Choroid plexus epithelial cell (primary cell): ENCODE results near the gene TXNRD2.

Experiments
- DNase-seq: peaks from one replicate; pipeline ENCODE4 v3.0.0-alpha.2; 2010; ENCODE audit warnings: low read depth
- H3K4me3 ChIP-seq: 2 replicates; pipeline ENCODE4 v1.5.1; 2011; ENCODE audit warnings: low read depth, mild to moderate bottlenecking, control low read depth, low read length, moderate library complexity
- CTCF ChIP-seq: conservative IDR thresholded peaks from 2 replicates; pipeline ENCODE4 v1.5.1; 2011; ENCODE audit warnings: low read depth, mild to moderate bottlenecking, control low read depth, inconsistent platforms, low read length, moderate library complexity

TXNRD2 gene

GRCh38 chr22:19843107-19843856 is 98.3 kb downstream of the TXNRD2 start:
- no peak overlapping the region for H3K4me3 ChIP-seq
- no peak for TF ChIP-seq CTCF
- no peak for DNase-seq

GRCh38 chr22:19842393-19843106 is 99.1 kb downstream of the TXNRD2 start:
- no peak overlapping the region for H3K4me3 ChIP-seq
- no peak for DNase-seq
- TF ChIP-seq CTCF, result no peak

GRCh38 chr22:19841641-19842392 is 99.8 kb downstream of the TXNRD2 start:
- TF ChIP-seq CTCF, result no peak
- DNase-seq, result no peak
- H3K4me3 ChIP-seq, result no peak overlapping the region

GRCh38 chr22:19840955-19841640 is 100.5 kb downstream of the TXNRD2 start:
- no peak overlapping the region for H3K4me3 ChIP-seq
- no peak for DNase-seq
- no peak for TF ChIP-seq CTCF

GRCh38 chr22:19840059-19840458 is 101.6 kb downstream of the TXNRD2 start:
- DNase-seq, result no peak
- no peak for TF ChIP-seq CTCF

GRCh38 chr22:19837915-19838314 is 103.7 kb downstream of the TXNRD2 start:
- TF ChIP-seq CTCF, result no peak
- no peak overlapping the region for H3K4me3 ChIP-seq
- DNase-seq, result no peak

More at GRCh38 chr22:19840059-19840458, 101.6 kb downstream of the TXNRD2 start:
- no peak overlapping the region for H3K4me3 ChIP-seq
